ENCODE results near the gene MAN2A1. TPM values are rescaled to one million over a fixed set of nuclear protein-coding genes. Genes with fewer than 3 reads are reported as not detected.

The MAN2A1 gene
- polyA plus RNA-seq, 1 donor (not counting 4 experiments of a cell fraction or from before 2014, with no cell fraction given) = 63.8 TPM

DNA sequence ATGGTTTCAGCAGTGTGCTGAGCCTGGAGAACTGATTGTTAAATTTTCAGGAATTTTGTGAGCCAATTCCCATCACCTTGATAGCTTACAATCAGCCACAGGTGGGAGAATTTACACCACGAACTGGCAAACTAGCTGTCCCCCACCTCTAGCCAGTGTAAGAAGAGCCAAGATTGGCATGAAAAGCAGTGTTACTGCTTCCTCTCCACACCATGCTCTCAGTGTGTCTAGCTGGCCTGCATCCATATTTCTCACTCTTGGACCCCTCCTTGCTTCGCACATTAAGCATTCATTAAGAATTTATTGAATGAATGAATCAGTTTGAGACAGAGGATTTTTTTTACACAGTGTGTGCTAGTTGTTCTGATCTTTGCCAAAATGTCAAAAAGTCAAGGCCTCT is 36.7 kb upstream of the MAN2A1 start:
- H3K27ac ChIP-seq (ENCODE audit: control insufficient read depth, insufficient read depth, low read length) = no peak overlapping the region
- no peaks in the 10 kb centered on the region for H3K9me3 ChIP-seq (ENCODE audit: control insufficient read depth, low read depth, low read length)
- no peak for DNase-seq (ENCODE audit: low read depth, low spot score)
- no peaks in the 10 kb centered on the region for H4K20me1 ChIP-seq (ENCODE audit: control insufficient read depth, extremely low read depth, insufficient read depth, low read length)
- no peaks in the 10 kb centered on the region for H3K27me3 ChIP-seq (ENCODE audit: control insufficient read depth, extremely low read depth, insufficient read depth, low read length)
- peak; percentile 75 for FAIRE-seq
- no peak for TF ChIP-seq EZH2 (IDR thresholded peaks at IDR 0.05; ENCODE audit: low read length)
- TF ChIP-seq, protein P1, sequence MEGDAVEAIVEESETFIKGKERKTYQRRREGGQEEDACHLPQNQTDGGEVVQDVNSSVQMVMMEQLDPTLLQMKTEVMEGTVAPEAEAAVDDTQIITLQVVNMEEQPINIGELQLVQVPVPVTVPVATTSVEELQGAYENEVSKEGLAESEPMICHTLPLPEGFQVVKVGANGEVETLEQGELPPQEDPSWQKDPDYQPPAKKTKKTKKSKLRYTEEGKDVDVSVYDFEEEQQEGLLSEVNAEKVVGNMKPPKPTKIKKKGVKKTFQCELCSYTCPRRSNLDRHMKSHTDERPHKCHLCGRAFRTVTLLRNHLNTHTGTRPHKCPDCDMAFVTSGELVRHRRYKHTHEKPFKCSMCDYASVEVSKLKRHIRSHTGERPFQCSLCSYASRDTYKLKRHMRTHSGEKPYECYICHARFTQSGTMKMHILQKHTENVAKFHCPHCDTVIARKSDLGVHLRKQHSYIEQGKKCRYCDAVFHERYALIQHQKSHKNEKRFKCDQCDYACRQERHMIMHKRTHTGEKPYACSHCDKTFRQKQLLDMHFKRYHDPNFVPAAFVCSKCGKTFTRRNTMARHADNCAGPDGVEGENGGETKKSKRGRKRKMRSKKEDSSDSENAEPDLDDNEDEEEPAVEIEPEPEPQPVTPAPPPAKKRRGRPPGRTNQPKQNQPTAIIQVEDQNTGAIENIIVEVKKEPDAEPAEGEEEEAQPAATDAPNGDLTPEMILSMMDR (optimal IDR thresholded peaks at IDR 0.05 in 1 of 3, IDR thresholded peaks at IDR 0.05 in 1 of 3, conservative IDR thresholded peaks at IDR 0.05 in 1 of 3; ENCODE audit: extremely low read depth in 1 of 3, insufficient read depth in 2 of 3, low read length in 3 of 3) = no peak
- H3K9ac ChIP-seq (ENCODE audit: control insufficient read depth, extremely low read depth, insufficient read depth, low read length) = no peak overlapping the region
- no peaks in the 10 kb centered on the region for H3K36me3 ChIP-seq (ENCODE audit: control insufficient read depth in 2 of 2, extremely low read depth in 1 of 2, insufficient read depth in 2 of 2, low read length in 2 of 2)
- H3K4me1 ChIP-seq (ENCODE audit: control insufficient read depth, extremely low read depth, insufficient read depth, low read length) = peaks cover 45% of the 10 kb centered on the region
- no peaks in the 10 kb centered on the region for H3K79me2 ChIP-seq (ENCODE audit: control insufficient read depth, insufficient read depth, low read length)
- H3K4me3 ChIP-seq (ENCODE audit: control insufficient read depth in 2 of 3, extremely low read depth in 1 of 3, insufficient read depth in 2 of 3, low read depth in 1 of 3, low read length in 3 of 3) = no peak overlapping the region
- no peak overlapping the region for H3K4me2 ChIP-seq (ENCODE audit: control insufficient read depth, extremely low read depth, insufficient read depth, low read depth, low read length)
- dilution Hi-C loops (cut with MboI; ENCODE audit: extremely low pct_ligation_motif_present, low sequenced_read_pairs) = no loop called here
- peak overlapping the region; percentile 36 for H2AFZ ChIP-seq (ENCODE audit: control insufficient read depth, low read length)
- H3K9me1 ChIP-seq (ENCODE audit: control insufficient read depth, extremely low read depth, insufficient read depth, low read length) = no peaks in the 10 kb centered on the region

GRCh38 chr5:109653561-109654239 is 36.0 kb upstream of the MAN2A1 start:
- H2AFZ ChIP-seq (ENCODE audit: control insufficient read depth, low read length) = no peak overlapping the region
- no peak overlapping the region for H3K4me3 ChIP-seq (ENCODE audit: control insufficient read depth in 2 of 3, extremely low read depth in 1 of 3, insufficient read depth in 2 of 3, low read depth in 1 of 3, low read length in 3 of 3)
- H3K4me2 ChIP-seq (ENCODE audit: control insufficient read depth, extremely low read depth, insufficient read depth, low read depth, low read length) = no peak overlapping the region
- no peaks in the 10 kb centered on the region for H3K27me3 ChIP-seq (ENCODE audit: control insufficient read depth, extremely low read depth, insufficient read depth, low read length)
- DNase-seq (ENCODE audit: low read depth, low spot score) (no peak), FAIRE-seq (no peak)
- H3K36me3 ChIP-seq (ENCODE audit: control insufficient read depth in 2 of 2, extremely low read depth in 1 of 2, insufficient read depth in 2 of 2, low read length in 2 of 2) = no peaks in the 10 kb centered on the region
- H3K4me1 ChIP-seq (ENCODE audit: control insufficient read depth, extremely low read depth, insufficient read depth, low read length) = peaks cover 45% of the 10 kb centered on the region
- H3K27ac ChIP-seq (ENCODE audit: control insufficient read depth, insufficient read depth, low read length) = no peak overlapping the region
- TF ChIP-seq, protein P1 (optimal IDR thresholded peaks at IDR 0.05 in 1 of 3, IDR thresholded peaks at IDR 0.05 in 1 of 3, conservative IDR thresholded peaks at IDR 0.05 in 1 of 3; ENCODE audit: extremely low read depth in 1 of 3, insufficient read depth in 2 of 3, low read length in 3 of 3) = no peak
- TF ChIP-seq EZH2 (IDR thresholded peaks at IDR 0.05; ENCODE audit: low read length) = no peak
- H3K9ac ChIP-seq (ENCODE audit: control insufficient read depth, extremely low read depth, insufficient read depth, low read length) = no peak overlapping the region
- dilution Hi-C loops (cut with MboI; ENCODE audit: extremely low pct_ligation_motif_present, low sequenced_read_pairs) = no loop called here
- no peaks in the 10 kb centered on the region for H3K9me3 ChIP-seq (ENCODE audit: control insufficient read depth, low read depth, low read length)
- H4K20me1 ChIP-seq (ENCODE audit: control insufficient read depth, extremely low read depth, insufficient read depth, low read length) = no peaks in the 10 kb centered on the region
- H3K9me1 ChIP-seq (ENCODE audit: control insufficient read depth, extremely low read depth, insufficient read depth, low read length) = no peaks in the 10 kb centered on the region
- H3K79me2 ChIP-seq (ENCODE audit: control insufficient read depth, insufficient read depth, low read length) = no peaks in the 10 kb centered on the region

All from keratinocyte (primary cell).